ENCODE data around the gene C5orf58.

The C5orf58 gene

GRCh38 chr5:170206958-170207357 is 25.8 kb upstream of the C5orf58 start:
- H3K4me3 ChIP-seq (ENCODE audit: low read length), result no peak overlapping the region
- TF ChIP-seq, protein P1, sequence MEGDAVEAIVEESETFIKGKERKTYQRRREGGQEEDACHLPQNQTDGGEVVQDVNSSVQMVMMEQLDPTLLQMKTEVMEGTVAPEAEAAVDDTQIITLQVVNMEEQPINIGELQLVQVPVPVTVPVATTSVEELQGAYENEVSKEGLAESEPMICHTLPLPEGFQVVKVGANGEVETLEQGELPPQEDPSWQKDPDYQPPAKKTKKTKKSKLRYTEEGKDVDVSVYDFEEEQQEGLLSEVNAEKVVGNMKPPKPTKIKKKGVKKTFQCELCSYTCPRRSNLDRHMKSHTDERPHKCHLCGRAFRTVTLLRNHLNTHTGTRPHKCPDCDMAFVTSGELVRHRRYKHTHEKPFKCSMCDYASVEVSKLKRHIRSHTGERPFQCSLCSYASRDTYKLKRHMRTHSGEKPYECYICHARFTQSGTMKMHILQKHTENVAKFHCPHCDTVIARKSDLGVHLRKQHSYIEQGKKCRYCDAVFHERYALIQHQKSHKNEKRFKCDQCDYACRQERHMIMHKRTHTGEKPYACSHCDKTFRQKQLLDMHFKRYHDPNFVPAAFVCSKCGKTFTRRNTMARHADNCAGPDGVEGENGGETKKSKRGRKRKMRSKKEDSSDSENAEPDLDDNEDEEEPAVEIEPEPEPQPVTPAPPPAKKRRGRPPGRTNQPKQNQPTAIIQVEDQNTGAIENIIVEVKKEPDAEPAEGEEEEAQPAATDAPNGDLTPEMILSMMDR (IDR thresholded peaks at IDR 0.05; ENCODE audit: insufficient read depth, low read depth, low read length, missing control alignments), result no peak
- DNase-seq (ENCODE audit: low read depth), result no peak

- DNase-seq (ENCODE audit: low read depth), result peak; percentile 74
Measured at GRCh38 chr5:170211575-170212334, 21.0 kb upstream of the C5orf58 start.

DNA sequence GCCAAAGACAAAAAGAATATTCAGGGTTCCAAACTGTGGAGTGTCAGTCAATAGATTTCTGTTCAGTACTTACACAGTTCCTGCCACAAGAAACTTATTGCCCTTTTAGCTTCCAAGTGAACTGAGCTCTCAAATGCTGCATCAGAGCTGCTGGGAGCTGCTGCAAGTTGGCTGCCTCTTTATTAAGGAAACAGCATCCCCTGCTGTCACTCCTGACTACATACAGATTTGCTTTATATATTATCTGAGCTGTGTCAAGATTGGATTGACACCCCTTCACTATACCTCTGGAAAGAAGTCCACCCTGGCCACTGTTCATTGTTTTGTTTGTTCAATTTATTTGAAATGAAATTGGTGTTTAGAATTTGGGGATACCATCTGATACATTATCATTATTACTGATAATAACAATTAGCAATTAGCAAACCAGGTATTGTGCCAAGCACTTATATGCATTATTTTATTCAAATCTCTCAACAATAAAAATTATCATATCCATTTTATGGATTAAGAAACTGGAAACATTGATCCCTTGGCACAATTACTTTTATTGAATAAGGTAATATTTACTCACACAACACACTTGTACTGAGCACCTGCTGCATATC is 16.4 kb upstream of the C5orf58 start:
- TF ChIP-seq, protein P1 (IDR thresholded peaks at IDR 0.05; ENCODE audit: insufficient read depth, low read depth, low read length, missing control alignments), result peak; percentile 83
- H3K4me3 ChIP-seq (ENCODE audit: low read length), result no peak overlapping the region
- peak; percentile 83 for DNase-seq (ENCODE audit: low read depth)

More at GRCh38 chr5:170211575-170212334, 21.0 kb upstream of the C5orf58 start:
- no peak overlapping the region for H3K4me3 ChIP-seq (ENCODE audit: low read length)
- TF ChIP-seq, protein P1 (IDR thresholded peaks at IDR 0.05; ENCODE audit: insufficient read depth, low read depth, low read length, missing control alignments), result no peak

GRCh38 chr5:170217831-170218230 is 15.0 kb upstream of the C5orf58 start:
- DNase-seq (ENCODE audit: low read depth), result no peak
- TF ChIP-seq, protein P1 (IDR thresholded peaks at IDR 0.05; ENCODE audit: insufficient read depth, low read depth, low read length, missing control alignments), result no peak
- no peak overlapping the region for H3K4me3 ChIP-seq (ENCODE audit: low read length)

DNA sequence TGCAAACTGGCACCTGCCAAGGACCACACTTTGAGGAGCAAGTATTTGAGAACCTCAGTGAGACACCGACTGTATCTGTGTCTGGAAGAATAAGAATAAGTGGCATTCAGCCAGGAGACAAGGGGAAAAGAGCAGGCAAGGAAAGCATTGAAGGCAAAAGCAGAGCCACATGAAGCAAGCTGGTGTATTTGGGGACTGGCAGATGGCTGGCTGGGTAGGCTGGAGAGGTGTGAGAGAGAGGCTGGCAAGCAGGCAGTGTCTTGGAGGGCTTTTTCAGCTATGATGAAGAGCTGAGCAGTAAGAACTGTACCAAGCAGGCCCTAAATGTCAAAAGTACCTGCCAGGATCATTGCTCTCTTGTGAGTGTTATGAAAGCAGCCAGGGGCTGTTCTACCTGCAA is 14.1 kb upstream of the C5orf58 start:
- no peak for DNase-seq (ENCODE audit: low read depth)
- TF ChIP-seq, protein P1 (IDR thresholded peaks at IDR 0.05; ENCODE audit: insufficient read depth, low read depth, low read length, missing control alignments), result no peak
- no peak overlapping the region for H3K4me3 ChIP-seq (ENCODE audit: low read length)

DNA sequence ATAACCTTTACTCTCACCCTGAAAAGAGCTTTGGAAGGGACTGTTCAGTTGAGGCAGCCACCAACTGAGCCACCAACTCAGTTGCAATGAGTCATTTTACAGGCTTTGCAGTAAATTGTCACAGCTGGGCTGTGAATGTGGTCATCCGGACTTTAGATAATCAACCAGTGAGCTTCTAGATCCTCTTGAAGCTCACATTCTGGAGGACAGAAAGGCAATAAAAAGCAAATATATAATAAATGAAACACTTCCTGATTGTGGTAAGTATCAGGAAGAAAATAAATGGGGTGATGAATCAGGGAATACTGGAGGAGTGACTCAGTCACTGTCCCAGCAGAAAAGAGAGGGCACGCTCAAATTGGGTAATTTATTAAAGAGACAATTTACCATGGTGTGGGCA is 13.2 kb upstream of the C5orf58 start:
- peak; percentile 79 for DNase-seq (ENCODE audit: low read depth)
- no peak overlapping the region for H3K4me3 ChIP-seq (ENCODE audit: low read length)
- TF ChIP-seq, protein P1 (IDR thresholded peaks at IDR 0.05; ENCODE audit: insufficient read depth, low read depth, low read length, missing control alignments), result no peak

Data from epithelial cell of esophagus (primary cell).